Trophoblast cell (in vitro differentiated cells and primary cell): ENCODE measurements around the gene PHACTR1.

ENCODE experiments used
- DNase-seq, 2 donors: peaks; one replicate each; pipeline ENCODE4 v3.0.0-alpha.2; 2016
- H2AFZ ChIP-seq: 2 replicates; pipeline ENCODE4 v1.6.1; 2013; ENCODE audit warnings: low read length, moderate library complexity, mild to moderate bottlenecking; ENCODE audit not compliant: insufficient read depth, poor library complexity
- H2AK5ac ChIP-seq: 2 replicates; pipeline ENCODE4 v1.6.1; 2013; ENCODE audit warnings: mild to moderate bottlenecking, low read length
- H2BK120ac ChIP-seq: 2 replicates; pipeline ENCODE4 v1.6.1; 2013; ENCODE audit warnings: low read length, mild to moderate bottlenecking, moderate library complexity; ENCODE audit not compliant: insufficient read depth, poor library complexity
- H2BK12ac ChIP-seq: 2 replicates; pipeline ENCODE4 v1.6.1; 2013; ENCODE audit warnings: mild to moderate bottlenecking, low read length, moderate library complexity
- H2BK5ac ChIP-seq: 2 replicates; pipeline ENCODE4 v1.6.1; 2013; ENCODE audit warnings: low read length, low read depth, moderate library complexity, mild to moderate bottlenecking; ENCODE audit not compliant: poor library complexity
- H3K14ac ChIP-seq: 2 replicates; pipeline ENCODE4 v1.6.1; 2013; ENCODE audit warnings: mild to moderate bottlenecking, low read length
- H3K18ac ChIP-seq: 2 replicates; pipeline ENCODE4 v1.6.1; 2013; ENCODE audit warnings: mild to moderate bottlenecking, low read length
- H3K23ac ChIP-seq: 2 replicates; pipeline ENCODE4 v1.6.1; 2013; ENCODE audit warnings: low read length
- H3K27ac ChIP-seq: 2 replicates; pipeline ENCODE4 v1.5.1; 2013; ENCODE audit warnings: low read depth, mild to moderate bottlenecking, inconsistent platforms, low read length, moderate library complexity
- H3K27me3 ChIP-seq: 2 replicates; pipeline ENCODE4 v1.6.1; 2013; ENCODE audit warnings: inconsistent platforms, mild to moderate bottlenecking, low read length, moderate library complexity; ENCODE audit not compliant: insufficient read depth
- H3K36me3 ChIP-seq, 2 experiments: 1 replicate in 1 of 2; 2 replicates in 1 of 2; pipeline ENCODE4 v1.6.1; 2013; ENCODE audit warnings: low read length in 2 of 2, mild to moderate bottlenecking in 2 of 2, moderate library complexity in 1 of 2; ENCODE audit not compliant: insufficient read depth in 2 of 2, control insufficient read depth in 1 of 2
- H3K4ac ChIP-seq: 2 replicates; pipeline ENCODE4 v1.6.1; 2013; ENCODE audit warnings: low read depth, mild to moderate bottlenecking, low read length, moderate library complexity
- H3K4me1 ChIP-seq, 2 experiments: 1 replicate in 1 of 2; 2 replicates in 1 of 2; pipeline ENCODE4 v1.6.1; 2013; ENCODE audit warnings: low read length in 2 of 2, mild to moderate bottlenecking in 2 of 2, moderate library complexity in 1 of 2; ENCODE audit not compliant: insufficient read depth in 2 of 2, control insufficient read depth in 1 of 2
- H3K4me2 ChIP-seq: 2 replicates; pipeline ENCODE4 v1.6.1; 2013; ENCODE audit warnings: inconsistent platforms, mild to moderate bottlenecking, low read length, moderate library complexity
- H3K4me3 ChIP-seq: 2 replicates; pipeline ENCODE4 v1.5.1; 2013; ENCODE audit warnings: mild to moderate bottlenecking, low read depth, low read length, inconsistent platforms
- H3K79me1 ChIP-seq: one replicate; pipeline ENCODE4 v1.6.1; 2013; ENCODE audit warnings: low read length
- H3K79me2 ChIP-seq: 2 replicates; pipeline ENCODE4 v1.6.1; 2013; ENCODE audit warnings: low read length, mild to moderate bottlenecking; ENCODE audit not compliant: control insufficient read depth, insufficient read depth, poor library complexity
- H3K9ac ChIP-seq: 2 replicates; pipeline ENCODE4 v1.6.1; 2013; ENCODE audit warnings: mild to moderate bottlenecking, low read length
- H3K9me3 ChIP-seq: 2 replicates; pipeline ENCODE4 v1.6.1; 2013; ENCODE audit warnings: low read depth, mild to moderate bottlenecking, control low read depth, inconsistent platforms, low read length; ENCODE audit not compliant: insufficient read depth
- H4K12ac ChIP-seq: 2 replicates; pipeline ENCODE4 v1.6.1; 2013; ENCODE audit warnings: low read depth, mild to moderate bottlenecking, low read length, moderate library complexity
- H4K8ac ChIP-seq: 2 replicates; pipeline ENCODE4 v1.6.1; 2013; ENCODE audit warnings: low read depth, mild to moderate bottlenecking, low read length, moderate library complexity
- H4K91ac ChIP-seq: one replicate; pipeline ENCODE4 v1.6.1; 2013; ENCODE audit warnings: low read depth, mild to moderate bottlenecking, low read length, moderate library complexity
- WGBS: extraction: QIAGEN DNeasy Blood & Tissue Kit; methylation state at CpG from one replicate; pipeline ENCODE4 v1.1.7; 2013; ENCODE audit warnings: missing lambda C conversion rate; ENCODE audit not compliant: insufficient read length, insufficient coverage; ENCODE audit errors: extremely low coverage; 5-methylcytosine and 5-hydroxymethylcytosine counted together

The PHACTR1 gene

DNA sequence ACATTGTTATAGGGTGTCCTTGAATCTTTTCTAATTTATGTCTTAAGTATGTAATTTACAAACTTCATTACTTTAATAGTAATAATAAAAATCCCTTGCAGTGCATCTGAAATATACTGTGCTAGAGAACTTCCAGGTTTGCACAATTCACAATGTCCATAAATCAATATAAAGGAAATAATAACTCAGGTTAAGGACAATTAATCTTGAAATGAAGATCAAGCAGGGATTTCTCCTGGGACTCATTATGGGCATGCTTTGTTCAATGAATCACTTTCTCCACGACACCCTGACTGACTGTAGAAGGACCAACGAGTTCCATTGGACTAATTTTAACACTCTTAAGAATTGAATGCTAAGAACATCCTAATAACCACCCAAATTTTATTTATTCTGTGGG, 110.0 kb downstream of the PHACTR1 start:
- no peak overlapping the region for H4K8ac ChIP-seq
- DNase-seq: no peak
- no peak overlapping the region for H2AK5ac ChIP-seq
- no peaks in the 10 kb centered on the region for H3K79me1 ChIP-seq
- no peak overlapping the region for H2BK120ac ChIP-seq
- H3K9me3 ChIP-seq: no peaks in the 10 kb centered on the region
- WGBS: no CpG with 5 or more reads among the region's 2 CpGs
- no peak overlapping the region for H3K14ac ChIP-seq
- no peak overlapping the region for H3K18ac ChIP-seq
- H2BK12ac ChIP-seq: no peak overlapping the region
- H3K4me2 ChIP-seq: no peak overlapping the region
- no peaks in the 10 kb centered on the region for H3K4me1 ChIP-seq
- no peak overlapping the region for H3K23ac ChIP-seq
- no peak overlapping the region for H2BK5ac ChIP-seq
- no peak overlapping the region for H4K91ac ChIP-seq
- H3K27me3 ChIP-seq: no peaks in the 10 kb centered on the region
- no peak overlapping the region for H4K12ac ChIP-seq
- H3K4me3 ChIP-seq: no peak overlapping the region
- H3K79me2 ChIP-seq: no peaks in the 10 kb centered on the region
- no peak overlapping the region for H3K4ac ChIP-seq
- H2AFZ ChIP-seq: no peak overlapping the region
- H3K36me3 ChIP-seq: no peaks in the 10 kb centered on the region
- no peak overlapping the region for H3K27ac ChIP-seq
- H3K9ac ChIP-seq: no peak overlapping the region

DNA sequence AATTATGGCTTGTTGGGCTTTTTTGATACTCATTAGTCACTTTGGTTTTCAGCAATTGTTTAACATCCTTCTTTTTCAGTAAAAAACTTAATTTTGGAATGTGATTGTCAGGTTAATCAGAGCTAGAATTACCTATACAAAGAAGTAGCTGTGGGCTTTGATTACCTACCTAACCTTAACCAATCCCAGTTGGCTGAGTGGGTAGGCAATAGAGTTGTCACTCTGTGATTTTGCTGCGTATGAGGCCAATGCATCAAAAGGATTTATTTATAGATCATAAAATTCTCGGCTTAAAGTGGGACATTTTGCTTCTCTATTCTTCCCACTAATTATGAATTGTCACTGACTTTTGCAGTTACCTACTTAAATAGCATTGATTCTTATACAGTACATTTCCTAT, 111.4 kb downstream of the PHACTR1 start:
- Histone ChIP-seq H3K79me2 (no peaks in the 10 kb centered on the region), H3K23ac (no peak overlapping the region), H4K91ac (no peak overlapping the region), H3K79me1 (no peaks in the 10 kb centered on the region), H3K4ac (no peak overlapping the region), H2AFZ (no peak overlapping the region), H3K4me2 (no peak overlapping the region), H4K8ac (no peak overlapping the region), H3K36me3 (no peaks in the 10 kb centered on the region), H2BK120ac (no peak overlapping the region), H3K9ac (no peak overlapping the region), H3K9me3 (no peaks in the 10 kb centered on the region), H3K4me3 (no peak overlapping the region), H2AK5ac (no peak overlapping the region), H3K4me1 (no peaks in the 10 kb centered on the region), H3K27ac (no peak overlapping the region), H3K14ac (no peak overlapping the region), H3K27me3 (no peaks in the 10 kb centered on the region), H3K18ac (no peak overlapping the region), H2BK12ac (no peak overlapping the region), H4K12ac (no peak overlapping the region), H2BK5ac (no peak overlapping the region)
- no peak for DNase-seq
- no CpG with 5 or more reads among the region's 2 CpGs for WGBS

DNA sequence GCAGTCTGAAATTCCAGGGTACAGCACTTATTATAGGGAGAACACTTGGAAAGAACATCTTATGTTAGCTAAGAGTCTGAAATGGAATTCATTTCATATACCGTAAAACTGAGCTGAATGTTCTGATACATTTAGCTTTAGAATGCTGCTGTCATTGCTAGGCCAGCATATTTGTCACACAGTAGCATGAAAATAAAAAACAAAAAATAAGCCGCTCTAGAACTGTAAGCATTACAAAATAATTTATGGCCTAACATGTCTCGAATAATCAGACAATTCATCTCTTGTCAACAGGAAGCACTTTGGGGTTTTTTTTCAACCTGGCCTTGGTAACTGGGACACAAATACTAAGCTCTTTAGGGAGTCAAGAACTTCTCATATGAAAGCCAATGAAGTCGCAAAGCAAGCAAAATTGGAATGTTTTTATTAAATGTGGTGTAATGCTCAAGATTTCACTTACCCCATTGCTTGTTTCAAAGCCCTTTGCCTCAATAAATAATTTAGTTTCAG, 115.7 kb downstream of the PHACTR1 start:
- no peak overlapping the region for H3K18ac ChIP-seq
- H4K91ac ChIP-seq: no peak overlapping the region
- H2BK5ac ChIP-seq: no peak overlapping the region
- no peak overlapping the region for H2BK12ac ChIP-seq
- H3K4me3 ChIP-seq: no peak overlapping the region
- no peak overlapping the region for H3K4ac ChIP-seq
- WGBS: no CpG with 5 or more reads among the region's 4 CpGs
- H4K8ac ChIP-seq: no peak overlapping the region
- no peak overlapping the region for H3K4me2 ChIP-seq
- H3K79me2 ChIP-seq: no peaks in the 10 kb centered on the region
- H3K79me1 ChIP-seq: no peaks in the 10 kb centered on the region
- H2AFZ ChIP-seq: no peak overlapping the region
- H3K27me3 ChIP-seq: no peaks in the 10 kb centered on the region
- H3K9ac ChIP-seq: no peak overlapping the region
- H3K23ac ChIP-seq: no peak overlapping the region
- H2BK120ac ChIP-seq: no peak overlapping the region
- no peak overlapping the region for H3K14ac ChIP-seq
- no peak for DNase-seq
- H4K12ac ChIP-seq: no peak overlapping the region
- no peaks in the 10 kb centered on the region for H3K4me1 ChIP-seq
- no peak overlapping the region for H3K27ac ChIP-seq
- H2AK5ac ChIP-seq: no peak overlapping the region
- H3K9me3 ChIP-seq: no peaks in the 10 kb centered on the region
- no peaks in the 10 kb centered on the region for H3K36me3 ChIP-seq

DNA sequence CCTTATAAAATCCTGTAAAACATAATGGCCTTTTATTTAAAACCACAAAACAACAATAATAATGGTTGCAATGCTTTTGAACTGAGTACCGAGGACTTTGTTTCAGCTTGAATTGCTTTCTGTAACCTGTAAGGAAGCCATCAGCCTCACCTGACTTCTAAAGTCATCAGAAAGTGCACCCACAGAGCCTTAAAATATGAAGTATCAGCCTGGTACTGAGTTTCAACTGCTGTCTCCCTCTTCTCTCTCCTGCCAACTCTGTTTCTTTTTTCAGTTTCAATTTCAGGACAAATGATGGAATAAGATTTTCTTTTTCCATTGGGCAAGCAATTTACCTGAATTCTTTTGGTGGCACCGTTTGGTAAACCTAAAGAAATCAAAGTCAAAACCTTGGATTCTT, 119.4 kb downstream of the PHACTR1 start:
- no CpG with 5 or more reads among the region's 2 CpGs for WGBS
- H3K4me2 ChIP-seq: no peak overlapping the region

More for the DNA sequence above, 119.4 kb downstream of the PHACTR1 start:
- H4K12ac ChIP-seq: no peak overlapping the region
- no peak overlapping the region for H3K4ac ChIP-seq
- no peak overlapping the region for H2BK120ac ChIP-seq
- H3K27ac ChIP-seq: no peak overlapping the region
- no peak overlapping the region for H3K9ac ChIP-seq
- peaks cover 3% of the 10 kb centered on the region for H3K9me3 ChIP-seq
- H4K91ac ChIP-seq: no peak overlapping the region
- no peaks in the 10 kb centered on the region for H3K36me3 ChIP-seq
- H3K79me2 ChIP-seq: no peaks in the 10 kb centered on the region
- H4K8ac ChIP-seq: no peak overlapping the region
- no peaks in the 10 kb centered on the region for H3K79me1 ChIP-seq
- no peak overlapping the region for H2BK5ac ChIP-seq
- no peak overlapping the region for H2BK12ac ChIP-seq
- no peak overlapping the region for H2AFZ ChIP-seq
- H3K4me3 ChIP-seq: no peak overlapping the region
- H3K27me3 ChIP-seq: no peaks in the 10 kb centered on the region
- no peak overlapping the region for H3K14ac ChIP-seq
- H2AK5ac ChIP-seq: no peak overlapping the region
- H3K23ac ChIP-seq: no peak overlapping the region
- no peak for DNase-seq
- no peak overlapping the region for H3K18ac ChIP-seq
- H3K4me1 ChIP-seq: no peaks in the 10 kb centered on the region
